C4-2B (cell line): ENCODE measurements around the gene DNAL4.
A peak's percentile ranks its signal among the peaks of the same experiment; 100 is the strongest.

Experiments used
- H3K27ac ChIP-seq: fragments of 450-650 bp; 2 replicates; pipeline ENCODE4 v1.5.1; 2017
- CTCF ChIP-seq: fragments of 450-650 bp; conservative IDR thresholded peaks from 2 replicates; pipeline ENCODE4 v1.5.1; 2017; ENCODE audit warnings: mild to moderate bottlenecking
- ZFX ChIP-seq: fragments of 450-650 bp; IDR thresholded peaks from 2 replicates; pipeline ENCODE4 v1.6.1; 2017

Gene DNAL4

DNA sequence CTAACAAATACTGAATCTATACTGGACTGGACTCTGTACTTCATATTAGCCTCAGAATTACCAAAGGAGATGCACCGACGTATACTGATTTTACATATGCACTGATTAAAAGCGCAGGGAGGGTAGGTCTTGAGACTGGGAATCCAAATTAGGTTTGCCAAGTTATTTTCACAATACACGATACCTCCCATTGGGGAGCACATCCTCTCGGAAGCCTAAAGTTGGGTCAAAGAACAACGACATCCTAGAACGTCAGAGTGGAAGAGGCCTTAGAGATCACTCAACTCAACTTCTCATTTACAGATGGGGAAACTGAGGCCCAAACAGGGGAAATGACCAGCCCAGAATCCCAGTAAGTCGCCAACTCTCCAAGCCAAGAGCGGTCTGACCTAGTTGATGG is 626 bp downstream of the DNAL4 start:
- TF ChIP-seq CTCF (no peak), ZFX (no peak)
- peak overlapping the region; percentile 67 for H3K27ac ChIP-seq

DNA sequence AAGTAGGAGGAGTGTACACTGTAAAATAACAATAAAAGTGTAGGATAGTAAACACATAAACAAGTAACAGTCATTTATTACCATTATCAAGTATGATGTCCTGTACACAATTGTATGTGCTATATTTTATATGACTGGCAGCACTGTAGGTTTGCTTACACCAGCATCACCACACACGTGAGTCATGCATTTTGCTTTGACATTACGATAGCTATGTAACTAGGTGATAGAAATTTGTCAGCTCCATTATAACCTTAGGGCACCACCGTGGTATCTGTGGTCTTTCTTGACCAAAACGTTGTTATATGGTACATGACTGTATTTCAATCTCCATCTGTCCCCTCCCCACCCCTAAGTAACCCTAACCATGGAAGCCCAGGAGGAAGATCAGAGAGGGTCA is 1.1 kb downstream of the DNAL4 start:
- TF ChIP-seq ZFX = no peak
- TF ChIP-seq CTCF = no peak
- H3K27ac ChIP-seq = no peak overlapping the region

DNA sequence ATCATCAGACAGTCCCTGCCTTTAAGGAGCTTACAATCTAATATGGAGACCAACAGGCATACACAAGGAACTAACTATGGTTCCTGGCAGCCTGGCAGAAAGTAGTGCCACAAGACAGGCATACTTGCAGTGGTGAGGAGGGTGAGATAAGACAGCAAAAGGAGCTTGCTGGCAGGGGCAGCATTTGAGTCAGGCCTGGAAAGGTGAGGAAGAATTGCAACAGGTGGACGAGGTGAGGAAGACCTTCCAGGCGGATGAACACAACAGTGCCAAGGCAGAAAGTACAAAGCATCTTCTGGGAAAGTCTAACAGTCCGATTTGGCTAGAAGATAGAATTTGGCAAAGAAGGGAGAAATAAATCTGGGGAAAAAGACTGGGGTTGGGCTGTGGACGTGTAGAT is 4.3 kb downstream of the DNAL4 start:
- TF ChIP-seq ZFX (no peak), CTCF (no peak)

GRCh38 chr22:38788846-38789245 is 5.1 kb downstream of the DNAL4 start:
- H3K27ac ChIP-seq = no peak overlapping the region; the same call in 1 of the 2 replicates
- TF ChIP-seq ZFX = no peak
- no peak for TF ChIP-seq CTCF

More for the DNA sequence above, 4.3 kb downstream of the DNAL4 start:
- H3K27ac ChIP-seq = no peak overlapping the region

- H3K27ac ChIP-seq = no peak overlapping the region; the same call in 1 of the 2 replicates
- TF ChIP-seq CTCF (no peak), ZFX (no peak)
Measured at GRCh38 chr22:38788021-38788816, 5.7 kb downstream of the DNAL4 start.

- no peak overlapping the region for H3K27ac ChIP-seq
- TF ChIP-seq CTCF (no peak), ZFX (no peak)
Measured at GRCh38 chr22:38786631-38787030, 7.3 kb downstream of the DNAL4 start.

- H3K27ac ChIP-seq = no peak overlapping the region
- TF ChIP-seq CTCF = no peak
- no peak for TF ChIP-seq ZFX
Measured at GRCh38 chr22:38784856-38785255, 9.1 kb downstream of the DNAL4 start.
